Vein endothelial cell (primary cell): ENCODE data around the gene ABCC2. TPM values are rescaled to one million over a fixed set of nuclear protein-coding genes. Genes with fewer than 3 reads are reported as not detected.

Source experiments
- total RNA-seq: library from RNA; depleted of rRNA; stranded (reverse); fragments of >200 nt; gene quantifications from 2 replicates; pipeline ENCODE4 v1.2.3, GENCODE V29; 2012

ABCC2 gene
- total RNA-seq: 0.65 and 0.86 TPM in 2 replicates

GRCh38 chr10:99782447-99783286, at the start of gene ABCC2:
Gene ABCC2 (plus strand): TSS chr10:99782640. CDS start chr10:99782845, 205 bp downstream.

Other genes starting within 250 kb of the ABCC2 start
- gene NKX2-3, start 249.7 kb upstream of the ABCC2 start, total RNA-seq: not detected in 2 replicates
- gene SLC25A28, start 162.2 kb upstream of the ABCC2 start, total RNA-seq: 10.8 and 13.4 TPM in 2 replicates
- gene ENTPD7, start 123.1 kb upstream of the ABCC2 start, total RNA-seq: 24.8 and 27.6 TPM in 2 replicates
- 36.9 and 37.4 TPM in 2 replicates for gene COX15, start 50.5 kb upstream of the ABCC2 start, total RNA-seq
- 15.8 and 18.0 TPM in 2 replicates for gene CUTC, start 50.4 kb upstream of the ABCC2 start, total RNA-seq
- 60.8 and 80.8 TPM in 2 replicates for gene DNMBP, start 227.3 kb downstream of the ABCC2 start, total RNA-seq